H9 (cell line): Measurements from ENCODE around the gene ASS1. TPM values are rescaled to one million over a fixed set of nuclear protein-coding genes. Genes with fewer than 3 reads are reported as not detected.

ENCODE experiments used
- DNase-seq: peaks from one replicate; pipeline ENCODE4 v3.0.0-alpha.2; 2017
- H2AFZ ChIP-seq: one replicate; pipeline ENCODE4 v1.6.1; 2013; ENCODE audit warnings: mild to moderate bottlenecking, low read length, control low read depth, moderate library complexity
- H2AK5ac ChIP-seq: 2 replicates; pipeline ENCODE4 v1.6.1; 2013; ENCODE audit warnings: low read length, control low read depth, mixed read lengths; ENCODE audit not compliant: insufficient read length
- H2BK120ac ChIP-seq: one replicate; pipeline ENCODE4 v1.6.1; 2013; ENCODE audit warnings: low read depth, mild to moderate bottlenecking, low read length, control low read depth, inconsistent platforms; ENCODE audit not compliant: poor library complexity, severe bottlenecking
- H2BK12ac ChIP-seq: 2 replicates; pipeline ENCODE4 v1.6.1; 2013; ENCODE audit warnings: low read length, control low read depth, mixed read lengths, low read depth; ENCODE audit not compliant: insufficient read length
- H2BK15ac ChIP-seq: 2 replicates; pipeline ENCODE4 v1.6.1; 2013; ENCODE audit warnings: low read depth, low read length, control low read depth
- H2BK20ac ChIP-seq: one replicate; pipeline ENCODE4 v1.6.1; 2013; ENCODE audit warnings: low read depth, mild to moderate bottlenecking, low read length, control low read depth, inconsistent platforms; ENCODE audit not compliant: poor library complexity, severe bottlenecking
- H2BK5ac ChIP-seq: 2 replicates; pipeline ENCODE4 v1.6.1; 2013; ENCODE audit warnings: low read length, control low read depth, mixed read lengths; ENCODE audit not compliant: insufficient read length
- H3K14ac ChIP-seq: 2 replicates; pipeline ENCODE4 v1.6.1; 2013; ENCODE audit warnings: low read length, control low read depth; ENCODE audit not compliant: insufficient read depth
- H3K18ac ChIP-seq: 2 replicates; pipeline ENCODE4 v1.6.1; 2013; ENCODE audit warnings: low read depth, mild to moderate bottlenecking, mixed read lengths, low read length, control low read depth; ENCODE audit not compliant: insufficient read length
- H3K23ac ChIP-seq: 2 replicates; pipeline ENCODE4 v1.6.1; 2013; ENCODE audit warnings: low read length, control low read depth, mixed read lengths, low read depth; ENCODE audit not compliant: insufficient read length
- H3K23me2 ChIP-seq: 2 replicates; pipeline ENCODE4 v1.6.1; 2013; ENCODE audit warnings: low read depth, mild to moderate bottlenecking, mixed read lengths, low read length, control low read depth; ENCODE audit not compliant: insufficient read length, poor library complexity, severe bottlenecking
- H3K27ac ChIP-seq: 2 replicates; pipeline ENCODE4 v1.5.1; 2013; ENCODE audit warnings: low read length, control low read depth, mixed read lengths, low read depth; ENCODE audit not compliant: insufficient read length
- H3K27me3 ChIP-seq: 2 replicates; pipeline ENCODE4 v1.6.1; 2013; ENCODE audit warnings: low read length, control low read depth, inconsistent platforms; ENCODE audit not compliant: insufficient read depth
- H3K4ac ChIP-seq: 2 replicates; pipeline ENCODE4 v1.6.1; 2013; ENCODE audit warnings: low read depth, mild to moderate bottlenecking, control low read depth, inconsistent platforms, low read length, moderate library complexity
- H3K4me1 ChIP-seq: 2 replicates; pipeline ENCODE4 v1.6.1; 2013; ENCODE audit warnings: low read length, control low read depth, inconsistent platforms; ENCODE audit not compliant: insufficient read depth
- H3K4me2 ChIP-seq: 2 replicates; pipeline ENCODE4 v1.6.1; 2013; ENCODE audit warnings: low read length, control low read depth, mixed read lengths; ENCODE audit not compliant: insufficient read length, insufficient read depth
- H3K56ac ChIP-seq: 2 replicates; pipeline ENCODE4 v1.6.1; 2013; ENCODE audit warnings: low read depth, mild to moderate bottlenecking, mixed read lengths, low read length, control low read depth; ENCODE audit not compliant: insufficient read length
- H3K79me1 ChIP-seq: 2 replicates; pipeline ENCODE4 v1.6.1; 2013; ENCODE audit warnings: low read depth, mild to moderate bottlenecking, moderate library complexity, low read length, control low read depth, inconsistent platforms; ENCODE audit not compliant: insufficient read depth, poor library complexity, severe bottlenecking
- H3K79me2 ChIP-seq: 2 replicates; pipeline ENCODE4 v1.6.1; 2013; ENCODE audit warnings: low read length, control low read depth, inconsistent platforms; ENCODE audit not compliant: insufficient read depth
- H3K9ac ChIP-seq: 2 replicates; pipeline ENCODE4 v1.6.1; 2013; ENCODE audit warnings: low read length, control low read depth, mixed read lengths; ENCODE audit not compliant: insufficient read length; ENCODE audit errors: extremely low read depth
- H3K9me3 ChIP-seq: one replicate; pipeline ENCODE4 v1.6.1; 2013; ENCODE audit warnings: low read depth, low read length, inconsistent platforms; ENCODE audit not compliant: control insufficient read depth
- H3T11ph ChIP-seq: one replicate; pipeline ENCODE4 v1.6.1; 2013; ENCODE audit warnings: mild to moderate bottlenecking, low read length, control low read depth, inconsistent platforms
- H4K20me1 ChIP-seq: one replicate; pipeline ENCODE4 v1.6.1; 2013; ENCODE audit not compliant: control insufficient read depth, insufficient read length, insufficient read depth
- H4K5ac ChIP-seq: 2 replicates; pipeline ENCODE4 v1.6.1; 2013; ENCODE audit warnings: low read depth, mild to moderate bottlenecking, mixed read lengths, low read length, control low read depth; ENCODE audit not compliant: insufficient read length
- H4K8ac ChIP-seq: replicated peaks from 2 replicates; pipeline ENCODE4 v1.6.1; 2013; ENCODE audit warnings: low read length, control low read depth, mixed read lengths, low read depth; ENCODE audit not compliant: insufficient read length
- H4K91ac ChIP-seq: 2 replicates; pipeline ENCODE4 v1.6.1; 2013; ENCODE audit warnings: low read depth, mild to moderate bottlenecking, moderate library complexity, mixed read lengths, low read length, control low read depth; ENCODE audit not compliant: insufficient read length
- H3K27ac Mint-ChIP-seq, 3 experiments: 2 replicates in 2 of 3; 3 replicates in 1 of 3; pipeline ENCODE4 v1.8.0; 2020 to 2021; ENCODE audit warnings: mixed read lengths in 3 of 3, mild to moderate bottlenecking in 1 of 3, moderate library complexity in 1 of 3
- H3K27me3 Mint-ChIP-seq: 2 replicates; pipeline ENCODE4 v1.8.0; 2021; ENCODE audit warnings: low read depth, mild to moderate bottlenecking, moderate library complexity, mixed read lengths
- H3K36me3 Mint-ChIP-seq, 3 experiments: 2 replicates in 2 of 3; 3 replicates in 1 of 3; pipeline ENCODE4 v1.8.0; 2020 to 2021; ENCODE audit warnings: low read depth in 3 of 3, mixed read lengths in 3 of 3; ENCODE audit not compliant: insufficient read depth in 1 of 3
- H3K4me1 Mint-ChIP-seq, 2 experiments: 2 replicates each; pipeline ENCODE4 v1.8.0; 2020; ENCODE audit warnings: mixed read lengths in 2 of 2
- H3K4me3 Mint-ChIP-seq, 2 experiments: 2 replicates in 1 of 2; 3 replicates in 1 of 2; pipeline ENCODE4 v1.8.0; 2020 to 2021; ENCODE audit warnings: mild to moderate bottlenecking in 2 of 2, mixed read lengths in 2 of 2, moderate library complexity in 1 of 2
- H3K9me3 Mint-ChIP-seq, 2 experiments: 2 replicates in 1 of 2; 3 replicates in 1 of 2; pipeline ENCODE4 v1.8.0; 2020; ENCODE audit warnings: mild to moderate bottlenecking in 2 of 2, mixed read lengths in 2 of 2, moderate library complexity in 1 of 2
- CTCF ChIP-seq: fragments of 200-600 bp; sonication (generic); conservative IDR thresholded peaks from 3 replicates; pipeline ENCODE4 v1.8.0; 2021; ENCODE audit warnings: antibody characterized with exemption, mild to moderate bottlenecking
- WGBS: extraction: QIAGEN DNeasy Blood & Tissue Kit; methylation state at CpG from one replicate; pipeline ENCODE4 v1.1.7; 2013; ENCODE audit warnings: missing lambda C conversion rate, low lambda C conversion rate, mixed read lengths; ENCODE audit not compliant: insufficient read length; ENCODE audit errors: extremely low coverage; 5-methylcytosine and 5-hydroxymethylcytosine counted together
- total RNA-seq: library from RNA; stranded (reverse); gene quantifications from 2 replicates; pipeline ENCODE4 v1.2.1, GENCODE V29; 2021

ASS1 gene
- total RNA-seq, 1 experiment from 2014 or later = 118 TPM

DNA sequence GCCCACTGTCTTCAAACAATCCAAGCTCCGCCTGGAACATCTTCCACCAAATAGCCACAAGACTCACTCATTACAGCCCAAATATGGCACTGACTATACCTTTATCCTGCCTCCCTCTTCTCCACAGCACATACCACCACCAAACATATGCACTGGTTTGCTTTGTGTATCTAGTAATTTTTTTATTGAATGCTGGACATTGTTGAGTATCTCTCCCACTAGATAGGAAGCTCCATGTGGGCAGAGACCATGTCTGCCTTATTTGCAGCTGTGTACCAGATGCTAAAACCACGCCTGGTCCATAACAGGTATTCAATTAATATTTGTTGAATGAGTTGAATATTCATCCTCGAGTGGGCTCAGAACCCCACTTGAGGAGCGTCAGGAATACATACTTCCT is 67.4 kb downstream of the ASS1 start:
- Histone ChIP-seq H3K14ac (no peak overlapping the region), H3K56ac (no peak overlapping the region), H2BK15ac (no peak overlapping the region), H4K5ac (no peak overlapping the region), H2BK5ac (no peak overlapping the region), H3K4ac (no peak overlapping the region), H3K4me2 (no peak overlapping the region), H2AK5ac (no peak overlapping the region), H4K8ac (no peak overlapping the region), H3K79me2 (no peaks in the 10 kb centered on the region), H3K27ac (no peak overlapping the region), H3K79me1 (no peaks in the 10 kb centered on the region), H3K23ac (no peak overlapping the region), H2BK120ac (no peak overlapping the region), H2BK12ac (no peak overlapping the region), H3K27me3 (no peaks in the 10 kb centered on the region), H2AFZ (no peak overlapping the region), H3K18ac (no peak overlapping the region), H2BK20ac (no peak overlapping the region), H4K91ac (no peak overlapping the region), H3K9me3 (no peaks in the 10 kb centered on the region), H4K20me1 (no peaks in the 10 kb centered on the region), H3K9ac (no peak overlapping the region), H3K23me2 (no peaks in the 10 kb centered on the region), H3K4me1 (no peaks in the 10 kb centered on the region), H3T11ph (no peak overlapping the region)
- Mint-ChIP-seq H3K4me3 (no peak overlapping the region), H3K4me1 (no peaks in the 10 kb centered on the region), H3K36me3 (no peaks in the 10 kb centered on the region), H3K27ac (no peak overlapping the region), H3K9me3 (peaks cover 0 to 3% of the 10 kb centered on the region in 2 experiments; a peak in 2 of 5 replicates), H3K27me3 (no peaks in the 10 kb centered on the region; the same call in none of the 2 replicates)
- WGBS = no CpG with 5 or more reads among the region's 4 CpGs
- DNase-seq = no peak
- TF ChIP-seq CTCF = no peak
